Measurements from ENCODE around the gene PCNX1. TPM values are rescaled to one million over a fixed set of nuclear protein-coding genes. Genes with fewer than 3 reads are reported as not detected.

The PCNX1 gene
- total RNA-seq, 1 donor = 142 TPM

DNA sequence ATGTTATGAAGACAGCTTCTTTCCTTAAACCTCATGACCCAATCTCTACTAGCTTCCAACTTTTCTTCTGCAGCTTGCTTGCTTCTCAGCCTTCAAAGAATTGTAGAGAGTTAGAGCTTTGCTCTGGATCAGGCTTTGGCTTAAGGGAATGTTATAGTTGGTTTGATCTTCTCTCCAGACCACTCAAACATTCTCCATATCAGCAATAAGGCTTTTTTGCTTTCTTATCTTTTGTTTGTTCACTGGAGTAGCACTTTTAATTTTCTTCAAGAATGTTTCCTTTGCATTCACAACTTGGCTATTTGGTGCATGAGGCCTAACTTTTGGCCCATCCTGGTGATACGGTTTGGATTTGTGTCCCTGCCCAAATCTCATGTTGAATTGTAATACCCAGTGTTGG lies 163.8 kb downstream of the PCNX1 start:
- H3K27me3 ChIP-seq (ENCODE audit: insufficient read depth, low read length) = no peaks in the 10 kb centered on the region
- no peaks in the 10 kb centered on the region for H3K4me1 ChIP-seq (ENCODE audit: insufficient read depth, low read length)
- no peaks in the 10 kb centered on the region for H3K9me3 ChIP-seq (ENCODE audit: low read depth, low read length)
- no peak overlapping the region for H3K4me3 ChIP-seq (ENCODE audit: low read length)

DNA sequence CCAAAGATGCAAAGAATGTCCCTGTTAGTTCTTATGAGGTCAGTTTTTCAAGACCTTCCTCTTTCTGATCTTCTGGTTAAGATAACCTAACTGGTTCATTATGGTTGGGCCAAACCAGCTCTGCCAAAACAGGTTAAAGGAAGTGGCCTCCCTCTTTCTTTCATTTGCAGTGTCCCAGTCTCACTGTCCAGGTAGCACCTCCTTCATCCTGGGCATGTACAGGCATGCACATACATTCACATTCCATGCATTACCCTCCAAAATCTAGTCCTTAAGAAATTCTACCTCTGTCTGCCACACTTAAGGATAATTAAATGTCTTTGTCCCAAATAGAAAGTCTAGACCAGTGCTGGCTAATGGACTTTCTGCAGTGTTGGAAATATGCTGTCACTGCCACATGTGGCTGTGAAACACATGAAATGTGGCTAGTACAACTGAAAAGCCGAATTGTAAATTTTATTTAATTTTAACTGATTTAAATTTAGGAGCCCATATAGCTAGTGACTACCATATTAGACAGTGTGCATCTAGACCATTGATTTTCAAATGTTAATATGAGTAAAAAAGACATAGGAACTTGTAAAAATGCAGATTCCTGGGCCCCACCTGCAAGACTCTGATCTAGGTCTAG lies 169.3 kb downstream of the PCNX1 start:
- Histone ChIP-seq H3K4me1 (ENCODE audit: insufficient read depth, low read length) (no peaks in the 10 kb centered on the region), H3K9me3 (ENCODE audit: low read depth, low read length) (peaks cover 11% of the 10 kb centered on the region), H3K4me3 (ENCODE audit: low read length) (no peak overlapping the region), H3K27me3 (ENCODE audit: insufficient read depth, low read length) (no peaks in the 10 kb centered on the region)

DNA sequence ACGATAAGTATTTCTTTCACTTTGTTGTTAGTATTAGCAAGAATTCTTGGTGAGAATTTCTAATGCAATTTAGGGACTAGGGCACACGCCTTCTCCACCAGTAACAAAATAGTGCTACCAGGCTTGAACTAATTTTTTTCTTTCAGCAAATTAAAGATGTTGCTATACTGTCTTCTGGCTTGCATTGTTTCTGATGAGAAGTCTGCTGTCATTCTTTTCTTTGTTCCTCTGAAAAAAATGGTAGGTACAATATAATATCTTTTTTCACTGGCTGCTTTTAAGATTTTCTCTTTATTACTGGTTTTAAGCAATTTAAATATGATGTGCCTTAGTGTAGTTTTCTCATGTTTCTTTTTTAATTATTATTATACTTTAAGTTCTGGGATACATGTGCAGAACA lies 171.2 kb downstream of the PCNX1 start:
- no peaks in the 10 kb centered on the region for H3K27me3 ChIP-seq (ENCODE audit: insufficient read depth, low read length)
- H3K9me3 ChIP-seq (ENCODE audit: low read depth, low read length) = peaks cover 11% of the 10 kb centered on the region
- no peak overlapping the region for H3K4me3 ChIP-seq (ENCODE audit: low read length)
- H3K4me1 ChIP-seq (ENCODE audit: insufficient read depth, low read length) = no peaks in the 10 kb centered on the region

DNA sequence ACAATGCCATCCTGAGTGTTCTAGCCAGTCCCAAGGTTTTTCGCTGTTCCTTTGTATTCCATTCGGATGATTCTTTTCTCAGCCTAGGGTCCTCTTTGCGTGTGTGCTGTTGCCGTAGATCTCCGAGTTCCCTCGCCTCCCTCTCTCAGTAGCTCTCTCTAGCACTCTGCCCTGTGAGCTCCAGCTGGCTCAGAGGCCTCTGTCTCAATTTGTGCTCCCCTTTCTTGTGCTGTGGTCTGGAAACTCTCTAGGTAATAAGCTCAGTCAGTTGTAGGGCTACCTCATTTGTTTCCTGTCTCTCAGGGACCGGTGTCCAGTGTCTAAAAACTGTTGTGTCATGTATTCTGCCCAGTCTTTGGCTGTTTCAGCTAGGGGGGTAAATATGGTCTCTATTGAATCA lies 179.3 kb downstream of the PCNX1 start:
- Histone ChIP-seq H3K4me1 (ENCODE audit: insufficient read depth, low read length) (no peaks in the 10 kb centered on the region), H3K9me3 (ENCODE audit: low read depth, low read length) (no peaks in the 10 kb centered on the region), H3K4me3 (ENCODE audit: low read length) (no peak overlapping the region), H3K27me3 (ENCODE audit: insufficient read depth, low read length) (no peaks in the 10 kb centered on the region)

DNA sequence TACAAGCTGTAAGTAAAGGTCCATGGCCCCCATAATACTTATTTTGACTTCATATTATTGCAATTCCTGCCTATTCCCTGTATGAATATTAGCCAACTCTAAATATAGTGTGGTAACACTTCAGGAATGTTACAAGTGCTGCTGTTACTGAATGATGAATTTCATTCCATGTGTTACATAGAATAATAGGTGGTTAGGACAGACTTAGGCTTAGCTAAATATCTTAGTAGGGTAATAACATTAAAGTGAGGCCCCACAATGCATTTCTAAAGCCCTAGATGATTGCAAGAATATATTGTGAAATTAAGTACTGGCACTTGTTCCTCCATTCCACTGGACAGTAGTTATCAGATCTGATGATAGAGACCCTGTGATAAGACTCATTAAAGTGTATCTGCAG lies 182.7 kb downstream of the PCNX1 start:
- H3K27me3 ChIP-seq (ENCODE audit: insufficient read depth, low read length) = no peaks in the 10 kb centered on the region

DNA sequence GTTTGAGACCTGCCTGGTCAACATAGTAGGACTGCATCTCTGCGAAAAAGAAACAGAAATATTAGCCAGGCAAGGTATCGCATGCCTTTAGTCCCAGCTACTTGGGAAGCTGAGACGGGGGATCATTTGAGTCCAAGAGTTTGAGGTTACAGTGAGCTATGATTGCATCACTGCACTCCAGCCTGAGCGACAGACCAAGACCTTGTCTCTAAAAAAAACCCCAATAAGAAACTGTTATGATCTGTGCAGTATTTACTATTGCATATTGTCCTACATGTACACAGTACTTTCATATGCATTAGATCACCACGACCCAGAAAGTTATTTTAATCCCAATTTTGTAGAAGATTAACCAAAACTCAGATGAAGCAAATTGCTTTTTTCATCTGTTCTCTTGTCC lies 187.5 kb downstream of the PCNX1 start:
- no peaks in the 10 kb centered on the region for H3K27me3 ChIP-seq (ENCODE audit: insufficient read depth, low read length)
- H3K4me1 ChIP-seq (ENCODE audit: insufficient read depth, low read length) = no peaks in the 10 kb centered on the region
- H3K4me3 ChIP-seq (ENCODE audit: low read length) = no peak overlapping the region
- H3K9me3 ChIP-seq (ENCODE audit: low read depth, low read length) = no peaks in the 10 kb centered on the region

More for the DNA sequence above, 182.7 kb downstream of the PCNX1 start:
- H3K9me3 ChIP-seq (ENCODE audit: low read depth, low read length) = no peaks in the 10 kb centered on the region
- H3K4me1 ChIP-seq (ENCODE audit: insufficient read depth, low read length) = no peaks in the 10 kb centered on the region
- no peak overlapping the region for H3K4me3 ChIP-seq (ENCODE audit: low read length)

DNA sequence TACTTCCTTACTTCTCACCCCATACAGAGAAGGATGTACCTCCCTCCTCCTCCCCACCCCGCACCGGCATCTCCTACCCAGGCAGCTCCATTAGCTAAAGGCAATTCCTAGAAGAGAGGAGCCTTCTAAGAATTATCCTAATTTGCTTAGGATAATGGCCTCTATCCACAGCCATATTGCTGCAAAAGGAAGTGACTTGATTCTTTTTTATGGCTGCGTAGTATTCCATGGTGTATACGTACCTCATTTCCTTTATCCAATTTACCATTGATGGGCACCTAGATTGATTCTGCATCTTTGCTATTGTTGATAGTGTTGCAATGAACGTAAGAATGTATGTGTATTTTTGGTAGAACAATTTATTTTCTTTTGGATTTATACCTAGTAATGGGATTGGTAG lies 189.7 kb downstream of the PCNX1 start:
- Histone ChIP-seq H3K9me3 (ENCODE audit: low read depth, low read length) (no peaks in the 10 kb centered on the region), H3K27me3 (ENCODE audit: insufficient read depth, low read length) (no peaks in the 10 kb centered on the region), H3K4me1 (ENCODE audit: insufficient read depth, low read length) (no peaks in the 10 kb centered on the region), H3K4me3 (ENCODE audit: low read length) (no peak overlapping the region)

DNA sequence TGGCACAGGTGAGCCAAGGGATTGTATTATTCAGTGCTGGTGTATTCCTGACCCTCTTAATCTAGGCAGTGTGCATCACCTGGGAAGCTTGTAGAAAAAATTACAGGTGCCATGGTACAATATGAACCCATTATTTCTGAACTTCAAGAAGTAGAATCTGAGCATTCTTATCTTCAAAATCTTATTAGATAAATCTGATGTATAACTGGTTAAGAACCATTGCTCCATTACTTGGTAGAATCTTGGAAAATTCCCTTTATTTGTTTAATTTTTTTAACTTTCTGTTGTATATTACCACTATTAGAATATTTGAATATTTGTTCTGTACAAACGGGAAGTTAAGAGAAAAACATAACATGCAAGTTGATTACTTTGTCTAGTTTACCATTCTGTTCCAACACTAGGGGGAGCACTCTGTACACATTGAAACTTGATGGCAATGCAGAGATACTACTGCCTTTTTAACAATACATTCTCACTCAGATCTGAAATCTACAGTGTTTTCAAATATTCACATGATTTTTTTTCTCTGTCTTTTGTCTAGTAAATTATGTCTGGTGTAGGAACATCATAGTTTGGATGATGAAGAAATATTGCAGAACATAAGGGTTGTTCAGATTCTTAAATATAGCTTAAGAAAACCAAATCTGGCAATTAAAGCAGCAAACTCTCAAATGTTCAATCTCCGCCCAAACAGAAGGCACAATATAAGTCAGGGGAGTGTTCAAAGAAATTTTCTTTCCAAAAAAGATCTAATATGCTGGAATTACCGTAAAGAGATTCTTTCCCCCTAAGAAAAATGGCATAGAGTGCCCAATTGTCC lies 196.6 kb downstream of the PCNX1 start:
- H3K4me1 ChIP-seq (ENCODE audit: insufficient read depth, low read length) = no peaks in the 10 kb centered on the region
- no peaks in the 10 kb centered on the region for H3K27me3 ChIP-seq (ENCODE audit: insufficient read depth, low read length)
- H3K4me3 ChIP-seq (ENCODE audit: low read length) = no peak overlapping the region
- H3K9me3 ChIP-seq (ENCODE audit: low read depth, low read length) = no peaks in the 10 kb centered on the region

DNA sequence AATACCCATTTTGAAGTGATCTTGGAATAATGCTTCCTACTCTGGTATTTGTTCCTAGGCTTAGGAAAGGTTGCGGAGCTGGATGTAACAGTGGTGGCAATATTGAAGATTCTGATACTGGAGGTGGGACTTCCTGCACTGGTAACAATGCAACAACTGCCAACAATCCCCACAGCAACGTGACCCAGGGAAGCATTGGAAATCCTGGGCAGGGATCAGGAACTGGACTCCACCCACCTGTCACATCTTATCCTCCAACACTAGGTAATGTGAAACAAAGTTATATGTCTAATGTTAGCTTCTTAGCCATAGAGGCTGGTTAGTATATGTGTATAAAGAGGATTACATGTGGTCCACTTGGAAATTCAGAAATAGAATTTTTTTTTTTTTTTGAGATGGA lies 197.9 kb downstream of the PCNX1 start:
- Histone ChIP-seq H3K9me3 (ENCODE audit: low read depth, low read length) (no peaks in the 10 kb centered on the region), H3K4me3 (ENCODE audit: low read length) (no peak overlapping the region), H3K4me1 (ENCODE audit: insufficient read depth, low read length) (no peaks in the 10 kb centered on the region), H3K27me3 (ENCODE audit: insufficient read depth, low read length) (no peaks in the 10 kb centered on the region)

DNA sequence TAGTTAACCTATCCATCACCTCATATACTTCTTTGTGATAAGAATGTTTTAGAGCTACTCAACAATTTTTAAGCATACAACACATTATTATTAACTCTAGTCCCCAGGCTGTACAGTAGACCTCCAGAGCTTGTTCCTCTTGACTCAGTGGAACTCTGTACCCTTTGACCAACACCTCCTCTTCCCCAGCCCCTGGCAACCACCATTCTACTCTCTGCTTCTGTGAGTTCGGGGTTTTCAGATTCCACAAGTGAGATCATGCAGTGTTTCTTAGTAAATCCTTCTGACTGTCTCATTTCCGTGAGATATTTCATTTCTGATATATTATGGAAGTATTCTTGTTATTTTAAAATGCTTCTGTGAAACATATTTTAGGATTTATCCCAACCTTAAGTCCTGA lies 200.7 kb downstream of the PCNX1 start:
- Histone ChIP-seq H3K27me3 (ENCODE audit: insufficient read depth, low read length) (no peaks in the 10 kb centered on the region), H3K9me3 (ENCODE audit: low read depth, low read length) (no peaks in the 10 kb centered on the region), H3K4me3 (ENCODE audit: low read length) (no peak overlapping the region), H3K4me1 (ENCODE audit: insufficient read depth, low read length) (no peaks in the 10 kb centered on the region)

DNA sequence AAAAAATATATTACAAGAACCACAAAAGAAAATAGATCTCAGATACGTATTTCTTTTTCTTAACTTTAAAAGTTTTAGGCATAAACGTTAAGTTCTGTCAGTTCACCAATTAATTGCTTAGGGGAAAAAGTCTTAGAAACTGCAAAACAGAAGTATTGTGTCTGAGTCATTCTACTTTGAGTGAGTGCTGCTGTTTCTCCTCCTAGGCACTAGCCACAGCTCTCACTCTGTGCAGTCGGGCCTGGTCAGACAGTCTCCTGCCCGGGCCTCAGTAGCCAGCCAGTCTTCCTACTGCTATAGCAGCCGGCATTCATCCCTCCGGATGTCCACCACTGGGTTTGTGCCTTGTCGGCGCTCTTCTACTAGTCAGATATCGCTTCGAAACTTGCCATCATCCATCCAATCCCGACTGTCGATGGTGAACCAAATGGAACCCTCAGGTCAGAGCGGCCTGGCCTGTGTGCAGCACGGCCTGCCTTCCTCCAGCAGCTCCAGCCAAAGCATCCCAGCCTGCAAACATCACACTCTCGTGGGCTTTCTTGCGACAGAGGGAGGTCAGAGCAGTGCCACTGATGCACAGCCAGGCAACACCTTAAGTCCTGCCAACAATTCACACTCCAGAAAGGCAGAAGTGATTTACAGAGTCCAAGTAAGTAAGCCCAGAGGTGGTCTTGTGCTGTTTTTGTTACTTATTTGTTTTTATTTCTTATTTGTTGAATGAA lies 201.3 kb downstream of the PCNX1 start:
- Histone ChIP-seq H3K27me3 (ENCODE audit: insufficient read depth, low read length) (no peaks in the 10 kb centered on the region), H3K4me1 (ENCODE audit: insufficient read depth, low read length) (no peaks in the 10 kb centered on the region), H3K9me3 (ENCODE audit: low read depth, low read length) (no peaks in the 10 kb centered on the region), H3K4me3 (ENCODE audit: low read length) (no peak overlapping the region)

DNA sequence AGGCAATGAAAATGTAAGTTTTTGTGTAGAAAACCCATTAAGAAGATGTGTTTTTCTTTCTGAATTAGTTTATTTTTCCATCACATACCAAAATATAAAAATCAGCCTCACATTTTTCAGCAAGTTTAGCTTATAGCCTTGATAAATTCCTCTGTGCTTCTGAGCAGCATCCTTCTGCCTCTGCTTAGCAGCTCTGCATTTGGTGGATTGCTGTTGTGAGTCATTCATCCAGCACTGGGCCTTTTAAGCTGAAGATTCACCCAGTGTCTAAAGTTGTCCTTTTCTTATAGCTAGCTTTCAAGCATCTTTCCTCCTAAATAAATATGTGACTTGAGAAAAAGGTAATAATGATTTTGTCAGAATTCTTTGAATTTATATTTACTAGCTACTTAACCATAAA lies 206.1 kb downstream of the PCNX1 start:
- no peak overlapping the region for H3K4me3 ChIP-seq (ENCODE audit: low read length)
- no peaks in the 10 kb centered on the region for H3K4me1 ChIP-seq (ENCODE audit: insufficient read depth, low read length)
- H3K9me3 ChIP-seq (ENCODE audit: low read depth, low read length) = no peaks in the 10 kb centered on the region
- H3K27me3 ChIP-seq (ENCODE audit: insufficient read depth, low read length) = no peaks in the 10 kb centered on the region

DNA sequence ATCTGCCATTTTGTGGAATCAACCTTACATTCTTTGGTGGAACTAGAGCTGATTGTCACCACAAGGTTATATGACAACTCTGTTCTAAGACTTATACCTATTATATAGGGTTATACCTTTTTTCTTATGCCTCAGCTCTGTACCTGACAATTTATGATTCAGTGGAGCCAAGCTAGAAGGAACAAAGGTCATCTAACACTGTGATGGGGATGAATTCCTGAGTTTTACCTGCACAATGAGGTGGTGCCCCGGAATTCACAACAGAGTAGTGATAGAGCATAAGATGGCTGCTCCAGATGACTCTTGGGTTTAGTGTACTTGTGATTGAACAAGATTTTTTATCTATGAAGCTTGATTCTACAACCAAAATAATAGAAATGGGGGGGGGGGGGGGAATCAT lies 207.3 kb downstream of the PCNX1 start:
- H3K4me1 ChIP-seq (ENCODE audit: insufficient read depth, low read length) = no peaks in the 10 kb centered on the region
- no peaks in the 10 kb centered on the region for H3K9me3 ChIP-seq (ENCODE audit: low read depth, low read length)
- H3K27me3 ChIP-seq (ENCODE audit: insufficient read depth, low read length) = no peaks in the 10 kb centered on the region
- H3K4me3 ChIP-seq (ENCODE audit: low read length) = no peak overlapping the region

DNA sequence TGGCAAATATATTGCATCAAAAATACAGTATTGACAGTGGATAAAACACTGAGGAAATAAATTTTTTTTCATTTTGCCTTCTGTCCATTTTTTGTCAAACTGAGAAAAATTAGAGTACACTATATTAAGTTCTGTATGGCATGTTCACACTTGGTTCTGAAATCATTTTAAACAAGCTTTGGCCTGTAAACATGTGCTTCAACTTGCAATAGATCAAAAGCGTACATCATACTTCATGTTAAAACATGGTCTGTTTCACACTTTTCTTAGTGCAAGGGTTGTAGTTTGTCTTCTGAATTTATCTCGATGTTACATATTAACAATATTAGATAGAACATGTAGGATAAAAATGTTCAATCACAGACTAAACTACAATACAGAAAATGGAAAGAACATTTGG lies 208.0 kb downstream of the PCNX1 start:
- H3K4me3 ChIP-seq (ENCODE audit: low read length) = no peak overlapping the region
- H3K27me3 ChIP-seq (ENCODE audit: insufficient read depth, low read length) = no peaks in the 10 kb centered on the region
- no peaks in the 10 kb centered on the region for H3K4me1 ChIP-seq (ENCODE audit: insufficient read depth, low read length)
- no peaks in the 10 kb centered on the region for H3K9me3 ChIP-seq (ENCODE audit: low read depth, low read length)

DNA sequence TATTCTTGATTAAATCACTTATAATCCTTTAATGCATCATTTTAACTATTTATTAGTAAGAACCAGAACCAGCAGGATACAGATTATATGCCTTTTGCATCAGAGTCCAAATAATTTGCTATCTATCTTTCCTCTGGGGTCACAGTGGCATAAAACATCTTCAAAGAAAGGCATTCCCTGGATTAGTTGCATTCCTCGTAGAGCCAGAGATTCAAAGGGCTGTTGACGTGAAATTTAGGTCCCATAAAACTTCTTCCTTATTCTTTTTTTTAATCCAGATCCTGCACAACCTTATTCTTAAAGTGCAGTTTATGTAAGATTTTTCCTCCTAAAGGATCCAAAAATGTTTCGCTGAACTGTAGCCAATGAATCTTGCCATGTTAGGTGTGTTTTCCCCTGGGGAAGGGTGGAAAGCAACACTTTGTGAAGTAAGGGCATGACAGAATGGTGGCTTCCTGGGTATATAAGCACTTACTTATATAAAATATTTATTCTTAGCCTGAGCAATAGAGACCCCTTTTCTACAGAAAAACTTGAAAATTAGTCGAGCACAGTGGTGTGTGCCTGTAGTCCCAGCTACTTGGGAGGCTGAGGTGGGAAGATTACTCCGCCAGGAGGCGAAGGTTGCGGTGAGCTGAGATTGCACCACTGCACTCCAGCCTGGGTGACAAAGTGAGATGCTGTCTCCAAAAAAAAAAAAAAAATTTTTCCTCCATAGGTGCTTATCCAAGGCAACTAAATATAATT lies 208.7 kb downstream of the PCNX1 start:
- H3K4me1 ChIP-seq (ENCODE audit: insufficient read depth, low read length) = no peaks in the 10 kb centered on the region
- H3K4me3 ChIP-seq (ENCODE audit: low read length) = no peak overlapping the region
- no peaks in the 10 kb centered on the region for H3K27me3 ChIP-seq (ENCODE audit: insufficient read depth, low read length)
- no peaks in the 10 kb centered on the region for H3K9me3 ChIP-seq (ENCODE audit: low read depth, low read length)

All from mononuclear cell (primary cell).